ENCODE data around the gene GPR55. TPM values are rescaled to one million over a fixed set of nuclear protein-coding genes. Genes with fewer than 3 reads are reported as not detected.

GPR55 gene
- total RNA-seq, 1 experiment from 2014 or later, result not detected

DNA sequence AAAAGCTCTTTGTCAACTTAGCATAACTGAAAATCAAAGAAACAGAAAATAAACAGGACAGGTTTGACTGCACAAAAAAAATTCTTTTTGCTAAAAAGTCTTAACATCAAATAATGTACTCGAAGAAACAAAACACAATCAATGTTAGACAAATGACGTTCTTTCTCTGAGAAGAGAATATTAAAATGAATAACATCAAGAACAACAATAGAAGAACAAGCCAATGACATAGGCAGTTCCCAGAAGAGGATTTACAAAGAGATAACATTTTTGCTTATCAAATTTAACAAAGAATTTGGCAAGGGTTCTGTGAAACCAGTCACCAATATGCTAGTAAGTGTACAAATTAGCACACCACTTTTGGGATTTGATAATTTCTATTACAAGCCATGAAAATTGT is 5.8 kb downstream of the GPR55 start (continued):
- TF ChIP-seq, protein P1, sequence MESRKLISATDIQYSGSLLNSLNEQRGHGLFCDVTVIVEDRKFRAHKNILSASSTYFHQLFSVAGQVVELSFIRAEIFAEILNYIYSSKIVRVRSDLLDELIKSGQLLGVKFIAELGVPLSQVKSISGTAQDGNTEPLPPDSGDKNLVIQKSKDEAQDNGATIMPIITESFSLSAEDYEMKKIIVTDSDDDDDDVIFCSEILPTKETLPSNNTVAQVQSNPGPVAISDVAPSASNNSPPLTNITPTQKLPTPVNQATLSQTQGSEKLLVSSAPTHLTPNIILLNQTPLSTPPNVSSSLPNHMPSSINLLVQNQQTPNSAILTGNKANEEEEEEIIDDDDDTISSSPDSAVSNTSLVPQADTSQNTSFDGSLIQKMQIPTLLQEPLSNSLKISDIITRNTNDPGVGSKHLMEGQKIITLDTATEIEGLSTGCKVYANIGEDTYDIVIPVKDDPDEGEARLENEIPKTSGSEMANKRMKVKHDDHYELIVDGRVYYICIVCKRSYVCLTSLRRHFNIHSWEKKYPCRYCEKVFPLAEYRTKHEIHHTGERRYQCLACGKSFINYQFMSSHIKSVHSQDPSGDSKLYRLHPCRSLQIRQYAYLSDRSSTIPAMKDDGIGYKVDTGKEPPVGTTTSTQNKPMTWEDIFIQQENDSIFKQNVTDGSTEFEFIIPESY (IDR thresholded peaks at IDR 0.05; ENCODE audit: extremely low read depth, insufficient replicate concordance, low read length), result no peak
- no peak for TF ChIP-seq SIN3A (IDR thresholded peaks at IDR 0.05; ENCODE audit: low read depth)
- TF ChIP-seq, protein P2, sequence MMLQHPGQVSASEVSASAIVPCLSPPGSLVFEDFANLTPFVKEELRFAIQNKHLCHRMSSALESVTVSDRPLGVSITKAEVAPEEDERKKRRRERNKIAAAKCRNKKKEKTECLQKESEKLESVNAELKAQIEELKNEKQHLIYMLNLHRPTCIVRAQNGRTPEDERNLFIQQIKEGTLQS (IDR thresholded peaks at IDR 0.05), result no peak

DNA sequence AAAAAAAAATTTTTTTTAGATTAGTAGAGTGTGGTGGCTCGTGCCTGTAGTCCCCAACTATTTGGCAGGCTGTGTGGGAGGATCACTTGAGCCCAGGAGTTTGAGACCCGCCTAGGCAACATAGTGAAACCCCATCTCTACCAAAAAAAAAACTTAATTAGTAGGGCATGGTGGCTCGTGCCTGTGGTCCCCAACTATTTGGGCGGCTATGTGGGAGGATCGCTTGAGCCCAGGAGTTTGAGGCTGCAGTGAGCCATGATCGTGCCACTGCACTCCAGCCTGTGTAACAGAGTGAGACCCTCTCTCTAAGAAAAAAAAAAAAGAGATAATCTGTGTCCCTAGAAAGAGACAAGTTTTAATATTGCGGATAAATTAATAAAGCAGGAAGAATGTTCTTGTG is 8.8 kb downstream of the GPR55 start:
- ChIA-PET POLR2A (no interaction called here), CTCF (no interaction called here), RAD21 (ENCODE audit: low non-redundant PET in 1 of 2, low total read pairs in 2 of 2, uncharacterized antibody in 2 of 2, unreplicated experiment in 2 of 2) (no interaction called here)
- DNase-seq (ENCODE audit: low read depth, low spot score) (no peak), ATAC-seq (no peak)
- Histone ChIP-seq H3K27me3 (ENCODE audit: insufficient read depth, low read length) (no peaks in the 10 kb centered on the region), H3K4me2 (ENCODE audit: low read length) (no peak overlapping the region), H3K27ac (ENCODE audit: low read depth, low read length) (no peak overlapping the region), H3K4me1 (ENCODE audit: control insufficient read depth in 1 of 2, insufficient read depth in 2 of 2, low read length in 2 of 2) (no peaks in the 10 kb centered on the region), H3K36me3 (ENCODE audit: control insufficient read depth in 1 of 2, insufficient read depth in 2 of 2, low read length in 2 of 2) (no peaks in the 10 kb centered on the region), H2AFZ (ENCODE audit: low read depth, low read length, poor library complexity, severe bottlenecking) (no peak overlapping the region), H4K20me1 (ENCODE audit: insufficient read depth) (no peaks in the 10 kb centered on the region), H3K4me3 (replicated peaks in 1 of 2; ENCODE audit: low read depth in 1 of 2, low read length in 2 of 2) (no peak overlapping the region), H3K79me2 (ENCODE audit: insufficient read depth, low read length) (no peaks in the 10 kb centered on the region), H3K9ac (ENCODE audit: low read length) (no peak overlapping the region), H3K9me2 (ENCODE audit: insufficient read depth) (no peaks in the 10 kb centered on the region), H3K9me3 (ENCODE audit: control insufficient read depth in 1 of 2, insufficient read depth in 1 of 2, low read depth in 1 of 2, low read length in 2 of 2) (no peaks in the 10 kb centered on the region)
- TF ChIP-seq EZH2 (IDR thresholded peaks at IDR 0.05) (no peak), POLR2AphosphoS5 (IDR thresholded peaks at IDR 0.05; ENCODE audit: low read depth, low read length) (no peak), FOSL1 (IDR thresholded peaks at IDR 0.05; ENCODE audit: low read depth) (no peak), POLR2A (IDR thresholded peaks at IDR 0.05; ENCODE audit: borderline replicate concordance, extremely low read depth, insufficient read depth, insufficient read length) (no peak), CEBPB (IDR thresholded peaks at IDR 0.05; ENCODE audit: low read depth) (no peak), JUND (IDR thresholded peaks at IDR 0.05) (no peak), CBX3 (IDR thresholded peaks at IDR 0.05; ENCODE audit: low read depth) (no peak), ELF1 (IDR thresholded peaks at IDR 0.05; ENCODE audit: borderline replicate concordance, low read depth) (no peak), ZNF274 (IDR thresholded peaks at IDR 0.05; ENCODE audit: low read depth, low read length) (no peak), YY1 (IDR thresholded peaks at IDR 0.05; ENCODE audit: extremely low read depth, insufficient replicate concordance, low read depth, low read length) (no peak)
- TF ChIP-seq, protein P1 (IDR thresholded peaks at IDR 0.05; ENCODE audit: extremely low read depth, insufficient replicate concordance, low read length), result no peak
- TF ChIP-seq, protein P2 (IDR thresholded peaks at IDR 0.05), result no peak
- no TSS peak for BruUV-seq (replicated peaks)
- intact Hi-C loops (cut with micrococcal nuclease), result no loop called here

All from HCT116 (cell line).